GM13977 (cell line): ENCODE results near the gene DUSP6.

Experiments
- DNase-seq: peaks from one replicate; pipeline ENCODE4 v3.0.0; 2012; ENCODE audit warnings: low spot score
- in situ Hi-C: fragments of 300-500 bp; cut with MboI; formaldehyde crosslinking; loops from one replicate; pipeline ENCODE4 v1.12.0; 2022; ENCODE audit warnings: low sequenced_read_pairs, low pct_unique_long_range_greater_than_20kb, mixed read lengths, inconsistent platforms; ENCODE audit not compliant: unreplicated experiment
- TF ChIP-seq, protein P1 (sequence below): IDR thresholded peaks from 2 replicates; pipeline ENCODE4 v1.5.1; 2012; ENCODE audit warnings: mild to moderate bottlenecking, control low read depth; ENCODE audit not compliant: insufficient read depth; ENCODE audit errors: extremely low read depth, missing control alignments

Gene DUSP6

DNA sequence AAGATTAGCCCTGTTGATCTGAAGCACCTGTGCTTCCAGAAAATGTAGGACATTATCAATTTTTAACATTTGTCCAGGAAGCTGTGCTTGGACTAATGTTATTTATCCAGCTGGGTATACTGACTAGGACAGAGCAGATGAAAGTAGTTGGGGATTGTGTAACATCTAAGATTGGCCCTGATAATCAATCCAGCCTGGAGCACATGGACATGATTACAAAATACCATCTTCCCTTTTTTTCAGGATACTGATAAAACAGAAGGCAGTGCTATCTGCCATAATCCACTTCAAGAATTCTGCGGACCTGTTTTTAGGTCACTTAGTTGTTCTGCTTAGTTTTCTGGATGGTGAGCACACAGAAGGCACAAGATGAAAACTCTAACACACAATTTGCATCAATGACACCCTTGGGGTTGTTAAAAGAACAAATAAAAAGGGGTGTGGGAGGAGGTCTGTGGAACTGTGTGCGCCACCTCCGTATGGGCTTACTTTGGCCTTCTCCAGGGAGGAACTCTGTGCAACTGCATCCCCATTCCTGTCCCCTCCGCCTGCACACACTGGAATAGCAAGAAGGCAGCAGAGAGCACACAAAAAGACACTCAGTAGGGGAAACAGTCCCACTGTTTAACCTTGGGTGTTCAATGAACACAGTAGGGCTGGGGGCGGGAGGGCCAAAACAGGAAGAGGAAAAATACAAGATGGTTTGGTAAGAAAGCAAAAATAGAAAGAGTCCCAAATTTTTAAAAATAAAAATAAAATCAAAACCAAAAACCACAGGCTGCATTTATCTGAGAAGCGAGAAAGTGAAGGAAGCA, 31.1 kb upstream of the DUSP6 start:
- in situ Hi-C loops, result no loop called here
- DNase-seq, result no peak
- TF ChIP-seq, protein P1, sequence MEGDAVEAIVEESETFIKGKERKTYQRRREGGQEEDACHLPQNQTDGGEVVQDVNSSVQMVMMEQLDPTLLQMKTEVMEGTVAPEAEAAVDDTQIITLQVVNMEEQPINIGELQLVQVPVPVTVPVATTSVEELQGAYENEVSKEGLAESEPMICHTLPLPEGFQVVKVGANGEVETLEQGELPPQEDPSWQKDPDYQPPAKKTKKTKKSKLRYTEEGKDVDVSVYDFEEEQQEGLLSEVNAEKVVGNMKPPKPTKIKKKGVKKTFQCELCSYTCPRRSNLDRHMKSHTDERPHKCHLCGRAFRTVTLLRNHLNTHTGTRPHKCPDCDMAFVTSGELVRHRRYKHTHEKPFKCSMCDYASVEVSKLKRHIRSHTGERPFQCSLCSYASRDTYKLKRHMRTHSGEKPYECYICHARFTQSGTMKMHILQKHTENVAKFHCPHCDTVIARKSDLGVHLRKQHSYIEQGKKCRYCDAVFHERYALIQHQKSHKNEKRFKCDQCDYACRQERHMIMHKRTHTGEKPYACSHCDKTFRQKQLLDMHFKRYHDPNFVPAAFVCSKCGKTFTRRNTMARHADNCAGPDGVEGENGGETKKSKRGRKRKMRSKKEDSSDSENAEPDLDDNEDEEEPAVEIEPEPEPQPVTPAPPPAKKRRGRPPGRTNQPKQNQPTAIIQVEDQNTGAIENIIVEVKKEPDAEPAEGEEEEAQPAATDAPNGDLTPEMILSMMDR, result no peak

DNA sequence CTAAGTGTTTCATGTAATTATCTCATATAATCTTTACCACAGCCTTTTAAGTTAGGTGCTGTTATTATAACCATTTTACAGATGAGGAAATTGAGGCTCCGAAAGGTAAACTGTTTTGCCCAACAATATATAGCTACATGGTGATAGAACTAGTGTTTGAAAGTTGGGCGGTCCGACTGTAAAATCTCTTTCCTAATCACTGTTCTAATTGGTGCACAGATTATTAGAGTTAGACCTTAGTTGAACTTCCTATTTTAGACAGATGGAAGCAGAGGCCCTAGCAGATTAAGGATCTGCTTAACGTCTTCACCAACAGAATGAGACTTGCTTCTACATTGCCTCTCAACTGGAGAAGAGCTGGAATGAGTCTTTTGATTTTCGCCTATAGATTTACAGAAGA, 30.0 kb upstream of the DUSP6 start:
- no peak for DNase-seq
- in situ Hi-C loops, result no loop called here
- TF ChIP-seq, protein P1, result no peak

DNA sequence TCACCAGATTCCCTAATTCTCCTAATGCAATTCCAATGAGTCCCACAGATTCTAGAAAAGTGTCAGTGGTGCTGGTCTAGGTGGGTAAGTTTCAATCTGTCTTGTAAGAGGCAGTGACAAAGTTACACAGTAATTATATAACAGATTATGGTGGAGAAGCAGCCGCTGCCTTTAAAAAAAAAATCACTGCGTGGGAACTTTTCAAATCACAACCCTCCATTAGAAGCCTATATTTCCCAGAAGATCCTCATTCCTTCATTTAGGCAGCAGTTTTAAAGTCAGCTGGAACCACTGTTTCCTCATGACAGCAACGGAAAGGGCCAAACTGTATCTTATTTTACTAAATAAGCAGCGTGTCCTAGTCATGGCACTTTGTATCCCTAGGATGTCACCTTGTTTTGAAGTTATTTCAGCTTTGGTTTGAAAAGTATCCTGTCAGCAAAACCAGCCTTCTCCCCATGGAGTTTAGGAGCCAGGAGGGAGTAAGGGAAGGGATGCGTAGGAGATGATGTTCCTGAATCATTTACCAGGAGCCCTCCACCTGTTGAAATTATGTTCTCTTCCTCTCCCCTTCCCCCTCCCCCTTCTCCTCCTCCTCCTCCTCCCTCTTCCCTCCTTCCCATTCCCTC, 27.7 kb upstream of the DUSP6 start:
- in situ Hi-C loops, result no loop called here
- TF ChIP-seq, protein P1, result no peak
- DNase-seq, result no peak

DNA sequence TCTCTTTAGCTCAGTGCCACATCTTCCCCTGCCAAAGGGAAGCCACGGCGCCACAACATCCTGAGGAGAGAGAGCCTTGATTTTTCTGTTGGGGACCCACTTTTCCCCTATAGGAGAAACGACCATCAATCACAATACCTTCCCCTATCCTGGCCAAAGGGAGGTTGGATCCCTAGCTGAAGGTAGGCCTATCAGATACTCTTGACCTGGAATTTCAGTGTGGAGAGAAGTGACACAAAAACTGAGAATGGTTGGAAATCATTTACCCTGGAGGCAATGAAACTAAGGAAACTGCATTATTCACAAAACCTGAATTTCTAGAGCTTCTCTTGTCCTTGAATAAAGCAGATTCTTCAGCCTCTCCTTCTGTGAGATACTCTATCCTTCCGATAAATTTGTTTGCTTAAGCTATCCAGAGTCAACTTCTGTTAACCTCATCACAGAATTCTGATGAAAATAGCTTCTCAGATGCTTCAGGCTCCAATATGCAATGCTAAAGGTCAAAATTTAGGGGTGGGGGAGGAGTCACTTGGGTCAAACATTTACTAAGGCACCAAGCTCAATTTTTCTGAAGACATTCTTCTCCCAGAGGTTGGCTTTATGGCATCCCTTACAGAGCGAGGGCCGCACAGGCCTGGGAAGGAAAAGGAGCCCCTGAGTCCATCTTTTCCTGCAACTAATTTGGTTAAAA, 27.0 kb upstream of the DUSP6 start:
- DNase-seq, result no peak
- in situ Hi-C loops, result no loop called here
- TF ChIP-seq, protein P1, result no peak

DNA sequence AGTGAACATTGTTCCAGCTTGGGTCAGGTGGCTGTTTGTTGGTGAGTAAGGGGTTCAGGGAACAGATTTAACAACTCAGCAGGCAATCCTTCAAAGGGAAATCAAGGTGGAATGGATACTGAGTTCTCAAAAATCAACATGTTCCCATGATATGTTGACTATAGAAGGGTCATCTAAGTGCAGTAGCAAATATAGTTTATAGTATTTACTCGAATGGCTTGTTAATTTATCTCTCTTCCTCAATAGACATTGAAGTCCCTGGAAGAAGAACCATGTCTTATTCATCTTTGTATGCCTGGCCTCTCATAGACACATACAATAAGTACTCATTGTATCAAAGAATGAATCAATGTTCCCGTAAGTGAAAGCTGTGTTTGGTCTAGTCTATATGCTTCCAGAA, 24.5 kb upstream of the DUSP6 start:
- DNase-seq, result no peak
- in situ Hi-C loops, result no loop called here
- TF ChIP-seq, protein P1, result no peak

DNA sequence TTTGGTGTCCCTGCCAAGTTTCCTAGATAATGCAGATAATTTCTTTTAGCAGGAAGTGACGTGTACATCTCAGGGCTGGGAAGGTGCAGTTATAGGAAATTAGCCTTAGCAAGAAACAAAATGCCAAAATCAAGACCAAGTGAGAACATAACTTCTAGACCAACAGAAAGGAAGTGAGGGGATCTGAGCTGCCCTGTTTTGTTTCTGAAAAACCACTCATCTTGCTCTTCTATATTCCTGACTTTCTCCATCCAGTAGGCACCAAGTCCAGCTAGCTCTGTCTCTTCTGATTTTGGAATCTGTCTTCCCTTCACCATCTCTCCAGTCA, 23.9 kb upstream of the DUSP6 start:
- TF ChIP-seq, protein P1, result no peak
- in situ Hi-C loops, result no loop called here
- no peak for DNase-seq
